GM18520 (cell line): ENCODE results near the gene SSU72.
"Not testable (repeated sequence)": the region's sequence is repeated elsewhere in the genome, so short reads cannot be mapped to it uniquely, and the experiment has no call there.

Source experiments
- ATAC-seq: cut with Tn5 transposase; IDR thresholded peaks from one replicate; pipeline ENCODE4 v1.9.1; 2021; ENCODE audit not compliant: unreplicated experiment

Gene SSU72

DNA sequence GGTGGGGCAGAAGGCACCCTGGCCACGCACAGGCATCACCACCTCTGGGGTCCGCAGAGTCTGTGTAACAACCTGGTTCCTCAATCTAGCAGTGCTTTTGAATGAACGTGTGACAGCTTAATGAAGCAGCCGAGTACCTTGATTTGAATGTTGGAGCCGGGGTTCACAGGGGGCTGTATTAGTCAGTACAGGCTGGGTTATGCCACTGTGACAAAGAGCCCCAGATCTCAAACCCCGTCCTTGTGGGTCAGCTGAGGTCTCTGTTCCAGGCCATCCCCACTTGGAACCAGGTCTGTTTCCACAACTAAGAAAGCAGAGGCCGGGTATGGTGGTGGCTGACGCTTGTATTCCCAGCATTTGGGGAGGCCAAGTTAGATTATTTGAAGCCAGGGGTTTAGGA is 44.7 kb downstream of the SSU72 start:
- no peak for ATAC-seq

DNA sequence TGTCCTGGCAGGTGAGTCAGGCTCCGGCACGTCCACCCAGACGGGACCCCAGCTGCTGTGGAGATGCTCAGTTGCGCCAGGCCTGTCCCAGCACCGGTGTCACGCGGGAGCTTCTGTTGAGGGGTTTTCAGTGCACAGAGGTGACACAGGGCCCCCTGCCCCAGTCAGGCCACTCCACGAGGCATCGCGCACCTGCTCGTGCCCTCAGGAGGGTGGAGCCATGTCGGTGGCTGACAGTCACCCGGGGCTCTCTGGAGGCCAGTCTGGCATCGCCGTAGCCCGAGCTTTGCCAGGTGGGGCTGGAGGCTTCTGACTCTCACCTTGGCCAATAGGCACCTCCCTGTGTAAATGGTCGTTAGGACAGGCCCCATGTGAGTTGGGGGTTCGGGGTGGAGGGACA is 45.3 kb downstream of the SSU72 start:
- ATAC-seq: no peak

DNA sequence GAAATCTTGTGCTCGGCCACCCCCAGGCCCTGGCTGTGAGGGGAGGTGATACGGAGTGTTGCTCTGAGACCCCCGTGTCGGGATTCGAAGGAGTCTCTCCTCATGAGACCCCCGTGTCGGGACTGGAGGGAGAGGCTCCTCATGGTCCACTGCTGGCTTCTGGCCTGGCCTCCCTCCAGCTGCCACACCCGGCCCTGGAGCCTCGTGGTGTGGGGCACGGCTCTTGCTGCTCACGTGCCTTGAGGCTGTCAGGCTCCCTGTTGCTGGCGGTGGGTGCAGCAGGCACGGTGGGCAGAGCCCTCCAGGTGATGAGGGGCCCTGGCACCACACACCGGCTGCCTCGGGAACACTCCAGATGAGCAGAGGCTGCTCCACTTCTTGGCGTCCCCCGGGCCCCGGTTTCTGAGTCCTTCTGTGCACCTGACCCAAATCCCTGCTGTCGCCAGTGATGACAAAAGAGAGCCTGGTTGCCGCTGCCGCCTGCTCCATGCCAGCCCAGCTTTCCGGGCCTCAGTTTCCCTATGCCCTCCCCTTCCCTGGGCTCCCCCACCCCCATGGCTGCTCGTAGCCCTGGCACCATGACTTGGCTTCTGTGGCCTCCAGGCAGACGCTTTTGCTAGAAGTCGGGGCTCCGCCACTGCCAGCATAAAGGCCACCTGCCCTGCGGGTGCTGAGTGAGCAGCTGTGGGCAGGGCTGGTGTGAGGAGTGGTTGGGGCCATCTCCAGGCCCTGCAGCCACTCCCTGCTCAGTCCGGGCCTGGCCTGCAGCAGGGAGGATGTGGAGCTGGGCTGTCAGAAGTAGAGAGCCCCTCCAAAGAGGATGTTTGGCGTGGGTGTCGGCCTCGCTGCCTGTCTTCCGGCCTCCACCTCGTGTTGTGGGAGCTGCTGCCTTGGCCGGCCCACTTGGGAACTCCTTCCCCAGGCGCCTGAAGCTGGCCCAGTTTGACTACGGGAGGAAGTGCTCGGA is 46.1 kb downstream of the SSU72 start:
- ATAC-seq: no peak

DNA sequence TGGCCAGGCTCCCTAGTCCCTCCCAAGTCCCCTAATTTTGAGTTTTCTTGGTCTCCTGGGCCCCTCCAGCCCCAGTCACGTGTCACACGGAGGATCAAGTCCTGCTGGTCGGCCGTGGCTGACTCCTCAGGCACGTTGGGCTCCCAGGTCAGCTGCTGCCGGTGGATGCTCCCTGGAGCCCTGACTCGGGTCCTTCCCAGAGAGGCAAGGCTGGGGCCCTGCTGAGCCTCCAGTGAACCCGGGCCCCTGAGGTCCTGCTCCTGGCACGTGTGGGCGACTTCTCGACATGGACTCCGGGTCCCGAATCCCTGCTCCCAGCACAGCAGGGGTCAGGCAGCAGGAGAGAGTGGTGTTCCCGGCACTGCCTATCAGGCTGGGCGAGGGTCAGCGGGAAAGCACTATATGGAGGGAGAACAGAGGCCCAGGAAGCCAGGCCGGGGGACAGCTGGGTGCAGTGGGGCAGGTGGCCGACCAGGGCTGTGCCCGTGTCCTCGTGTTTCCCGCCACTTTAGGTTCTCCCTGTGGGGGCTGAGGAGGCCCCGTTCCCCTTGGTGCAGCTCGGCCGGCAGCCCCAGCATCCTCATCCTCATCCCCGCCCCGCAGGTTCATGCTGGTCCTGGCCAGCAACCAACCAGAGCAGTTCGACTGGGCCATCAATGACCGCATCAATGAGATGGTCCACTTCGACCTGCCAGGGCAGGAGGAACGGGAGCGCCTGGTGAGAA is 47.4 kb downstream of the SSU72 start:
- ATAC-seq: no peak

DNA sequence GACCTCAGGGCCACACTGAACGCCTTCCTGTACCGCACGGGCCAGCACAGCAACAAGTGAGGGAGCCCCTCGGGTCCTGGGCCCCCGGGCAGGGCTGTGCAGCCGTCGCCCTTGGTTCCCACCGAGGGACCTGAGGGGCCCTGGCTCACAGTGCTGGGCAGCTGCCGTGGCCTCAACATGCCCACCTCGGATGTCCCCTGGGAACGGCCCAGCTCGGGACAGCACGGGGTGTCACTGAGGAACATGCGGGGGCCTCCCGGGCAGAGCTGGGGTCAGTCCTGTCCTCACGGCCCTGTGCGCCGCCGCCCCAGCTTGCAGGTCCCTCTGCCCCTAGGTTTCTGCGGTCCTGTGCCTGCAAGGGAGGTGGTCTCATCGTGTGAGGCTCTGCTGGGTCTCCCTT is 48.2 kb downstream of the SSU72 start:
- ATAC-seq: not testable (repeated sequence)

DNA sequence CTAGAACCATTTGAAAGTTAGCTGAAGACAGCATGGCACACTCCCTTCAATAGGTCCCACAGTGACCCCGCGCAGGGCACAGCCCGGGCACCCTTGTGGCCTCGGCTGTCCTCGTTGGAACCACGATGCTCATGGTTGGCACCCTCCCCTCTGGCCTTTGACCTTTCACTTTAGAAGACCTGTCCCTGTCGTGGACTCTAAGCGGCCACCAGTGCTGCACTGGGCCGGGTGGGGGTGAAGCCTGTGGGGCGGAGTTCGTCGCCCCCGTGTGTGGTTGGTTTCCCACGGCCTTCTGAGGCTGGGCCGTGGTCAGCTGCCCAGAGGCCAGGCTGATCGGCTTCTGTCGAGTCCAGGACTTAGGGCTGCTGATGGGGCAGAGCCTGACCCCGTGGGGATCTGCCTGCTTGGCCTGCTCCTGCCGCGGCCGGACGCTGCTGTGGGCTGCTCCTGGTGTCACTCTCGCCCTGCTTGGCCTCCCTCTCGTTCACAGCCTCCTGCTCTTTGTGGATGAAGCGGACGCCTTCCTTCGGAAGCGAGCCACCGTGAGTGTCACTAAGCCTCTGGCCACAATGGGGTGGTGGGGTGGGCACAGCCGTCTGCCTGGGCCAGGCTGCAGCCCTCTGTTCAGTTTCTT is 49.8 kb downstream of the SSU72 start:
- ATAC-seq: not testable (repeated sequence)

DNA sequence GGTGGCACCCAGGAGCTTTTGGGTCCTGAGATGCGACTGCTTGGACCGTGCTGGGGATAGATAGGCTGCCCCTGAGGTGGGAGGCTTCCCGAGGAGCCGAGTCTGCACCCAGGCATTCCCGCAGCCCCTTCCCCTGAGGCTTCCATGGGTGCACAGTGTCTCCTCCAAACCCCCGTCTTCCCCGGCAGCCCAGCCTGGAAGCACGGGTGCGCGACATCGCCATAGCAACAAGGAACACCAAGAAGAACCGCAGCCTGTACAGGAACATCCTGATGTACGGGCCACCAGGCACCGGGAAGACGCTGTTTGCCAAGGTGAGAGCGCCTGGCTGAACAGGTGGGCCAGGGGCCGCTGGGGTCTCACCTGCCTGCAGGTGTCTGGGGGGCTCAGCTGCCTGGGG is 51.0 kb downstream of the SSU72 start:
- ATAC-seq: not testable (repeated sequence)

DNA sequence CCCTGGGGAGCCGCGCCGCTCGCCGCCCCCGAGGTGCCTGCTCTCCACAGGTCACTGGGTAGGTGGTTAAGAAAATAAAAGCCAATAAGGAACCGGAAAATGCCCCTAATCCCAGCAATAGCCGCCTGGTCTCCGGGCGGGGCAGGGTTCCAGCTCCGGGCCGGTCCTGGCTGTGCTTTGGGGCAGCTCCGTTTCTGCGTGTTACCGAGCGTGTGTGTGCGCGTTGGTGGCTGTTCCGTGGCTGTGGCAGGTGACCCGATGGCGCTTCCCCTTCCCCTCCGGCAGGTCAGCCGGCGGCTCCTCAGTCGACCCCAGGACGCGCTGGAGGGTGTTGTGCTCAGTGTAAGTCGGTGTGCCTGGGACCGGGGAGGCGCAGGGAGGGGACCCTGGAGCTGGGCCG is 51.4 kb downstream of the SSU72 start:
- not testable (repeated sequence) for ATAC-seq

DNA sequence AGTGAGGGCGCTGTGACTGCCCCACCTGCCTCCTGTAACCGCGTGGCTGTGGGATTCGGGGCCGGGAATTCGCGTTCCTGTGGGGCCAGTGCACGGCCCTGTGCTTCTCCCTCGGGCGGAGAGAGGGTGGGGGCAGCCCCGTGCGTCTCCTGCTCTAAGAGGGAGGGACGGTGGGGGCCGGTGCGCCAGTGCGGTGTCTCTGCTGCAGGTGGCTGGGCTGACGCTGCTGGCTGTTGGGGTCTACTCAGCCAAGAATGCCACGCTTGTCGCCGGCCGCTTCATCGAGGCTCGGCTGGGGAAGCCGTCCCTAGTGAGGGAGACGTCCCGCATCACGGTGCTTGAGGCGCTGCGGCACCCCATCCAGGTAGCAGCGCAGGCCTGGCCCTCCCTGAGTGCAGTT is 52.1 kb downstream of the SSU72 start:
- not testable (repeated sequence) for ATAC-seq

DNA sequence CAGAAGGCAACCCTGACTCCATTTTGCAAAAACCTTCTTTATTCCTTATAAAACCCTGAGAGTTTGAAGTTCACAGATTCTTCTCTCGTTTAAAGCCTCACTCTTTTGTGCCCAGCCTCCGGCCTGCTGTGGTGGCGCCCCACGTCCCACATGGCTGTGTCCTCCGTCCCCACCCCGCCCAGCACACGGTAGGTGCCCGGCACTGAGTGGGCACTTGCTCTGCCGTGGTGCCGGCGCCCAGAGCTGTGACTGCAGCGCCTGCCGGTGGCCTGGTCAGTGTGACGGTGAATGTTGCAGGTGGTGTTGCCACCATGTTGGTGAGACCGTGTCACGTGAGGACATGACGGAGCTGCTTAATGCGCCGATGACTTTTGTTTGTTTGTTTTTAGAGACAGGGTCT is 53.3 kb downstream of the SSU72 start:
- ATAC-seq: no peak

DNA sequence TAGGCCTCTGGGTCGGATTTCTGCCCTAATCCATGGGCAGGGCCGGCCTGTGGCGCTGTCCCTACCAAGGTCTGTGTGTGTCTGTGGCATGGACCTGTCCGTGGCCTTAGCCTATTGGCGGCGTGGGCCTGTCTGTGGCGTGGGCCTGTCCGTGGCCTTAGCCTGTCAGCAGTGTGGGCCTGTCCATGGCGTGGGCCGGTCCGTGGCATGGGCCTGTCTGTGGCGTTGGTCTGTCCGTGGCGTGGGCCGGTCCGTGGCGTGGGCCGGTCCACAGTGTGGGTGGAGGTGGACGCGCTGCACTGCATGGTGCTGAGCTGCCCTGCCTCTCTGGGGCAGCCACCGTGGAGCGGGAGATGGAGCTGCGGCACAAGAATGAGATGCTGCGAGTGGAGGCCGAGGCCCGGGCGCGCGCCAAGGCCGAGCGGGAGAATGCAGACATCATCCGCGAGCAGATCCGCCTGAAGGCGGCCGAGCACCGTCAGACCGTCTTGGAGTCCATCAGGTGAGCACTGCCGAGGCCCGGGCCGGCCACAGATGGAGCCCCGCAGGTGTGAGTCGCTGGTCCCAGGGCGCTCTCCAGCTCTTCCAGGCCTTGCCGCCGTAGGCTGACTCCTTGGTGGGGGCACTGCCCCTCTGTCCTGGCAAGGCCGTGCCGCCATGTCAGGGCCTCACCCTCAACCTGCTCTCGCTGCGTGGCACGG is 54.7 kb downstream of the SSU72 start:
- ATAC-seq: not testable (repeated sequence)

DNA sequence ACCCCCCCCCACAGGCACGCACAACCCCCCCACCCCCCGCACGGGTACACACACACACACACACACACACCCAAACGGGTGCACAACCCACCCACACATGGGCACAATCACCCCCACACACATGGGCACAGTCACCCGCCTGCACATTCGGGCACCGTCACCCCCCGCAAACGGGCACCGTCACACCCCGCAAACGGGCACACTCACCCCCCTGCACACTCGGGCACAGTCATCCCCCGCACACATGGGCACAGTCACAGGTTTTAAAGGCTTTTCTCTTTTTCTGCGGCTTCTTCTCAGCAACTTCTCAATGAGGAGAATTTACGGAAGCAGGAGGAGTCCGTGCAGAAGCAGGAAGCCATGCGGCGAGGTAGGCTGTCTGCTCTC is 56.0 kb downstream of the SSU72 start:
- ATAC-seq: not testable (repeated sequence)

DNA sequence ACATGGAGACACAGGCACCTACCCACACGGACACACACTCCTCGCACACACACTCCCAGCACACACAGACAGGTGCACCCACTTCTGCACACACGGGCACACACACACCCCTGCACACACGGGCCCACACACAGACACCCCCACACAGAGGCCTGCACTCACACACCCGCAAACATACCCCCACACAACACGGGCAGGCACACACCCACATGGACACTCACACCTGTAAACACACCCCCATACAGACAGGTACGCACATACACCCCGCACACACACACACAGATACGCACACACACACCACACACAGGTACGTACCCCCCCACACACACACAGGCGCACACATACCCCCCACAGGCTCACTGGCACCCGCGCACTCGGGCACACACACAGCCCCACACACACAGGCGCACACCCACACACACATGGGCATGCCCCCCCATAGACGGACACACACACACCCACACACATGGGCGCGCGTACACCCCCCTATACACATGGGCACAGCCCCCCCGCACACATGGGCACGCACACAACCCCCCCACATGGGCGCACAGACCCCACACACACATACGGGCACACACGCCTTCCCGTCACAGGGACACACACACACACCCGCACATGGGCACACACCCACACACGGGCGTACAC is 56.6 kb downstream of the SSU72 start:
- ATAC-seq: no peak

DNA sequence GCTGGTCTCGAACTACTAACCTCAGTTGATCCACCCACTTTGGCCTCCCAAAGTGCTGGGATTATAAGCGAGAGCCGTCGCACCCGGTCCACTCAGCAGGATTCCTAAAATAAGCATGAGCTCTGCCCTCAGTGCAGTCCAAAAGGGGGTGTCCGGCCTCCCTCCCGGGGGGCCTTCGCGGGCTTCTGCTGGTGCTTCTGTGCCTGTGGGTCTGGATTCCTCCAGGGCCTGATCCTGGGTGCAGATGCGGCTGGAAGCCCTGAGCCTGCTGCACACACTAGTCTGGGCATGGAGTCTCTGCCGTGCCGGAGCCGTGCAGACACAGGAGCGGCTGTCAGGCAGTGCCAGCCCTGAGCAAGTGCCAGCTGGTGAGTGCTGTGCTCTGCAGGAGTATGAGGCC is 57.7 kb downstream of the SSU72 start:
- not testable (repeated sequence) for ATAC-seq

DNA sequence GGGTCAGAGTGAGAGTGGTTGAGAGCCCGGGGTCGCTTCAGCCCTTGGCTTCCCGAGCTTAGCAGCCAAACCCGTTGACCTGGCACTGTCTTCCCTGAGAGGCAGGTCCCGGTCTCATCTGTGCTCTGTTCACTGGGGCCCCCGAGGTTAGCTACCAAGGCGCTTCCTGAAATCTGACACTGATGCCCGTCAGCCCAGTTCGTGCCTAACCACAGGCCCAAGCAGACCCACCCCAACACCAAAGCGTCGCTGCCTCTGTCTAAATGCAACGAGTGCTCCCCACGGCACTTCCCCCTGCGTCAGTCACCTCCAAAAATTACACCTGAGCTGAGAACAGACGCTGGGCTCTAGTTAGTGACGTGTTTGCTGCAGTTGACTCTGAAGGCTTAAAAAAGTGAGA is 60.3 kb downstream of the SSU72 start:
- not testable (repeated sequence) for ATAC-seq

DNA sequence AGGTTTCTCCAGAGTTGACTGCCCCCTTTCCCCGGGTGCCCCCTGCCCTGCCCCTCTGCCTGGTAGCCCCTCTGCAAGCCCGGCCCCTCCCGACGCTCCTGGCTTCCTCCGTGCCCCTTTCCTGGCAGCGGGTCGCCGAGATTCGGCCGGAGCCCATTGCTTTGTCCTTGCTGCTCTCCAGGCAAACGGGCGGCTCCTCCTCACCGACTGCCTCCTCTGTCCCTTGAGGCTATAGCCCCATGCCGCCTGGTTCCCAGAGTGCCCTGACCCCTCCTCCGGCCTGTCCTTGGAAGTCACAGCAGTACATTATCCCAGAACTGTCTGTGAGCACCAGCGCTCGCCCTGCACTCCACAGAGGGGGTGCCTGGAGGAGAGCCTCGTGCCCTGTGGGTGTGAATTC is 61.0 kb downstream of the SSU72 start:
- not testable (repeated sequence) for ATAC-seq

DNA sequence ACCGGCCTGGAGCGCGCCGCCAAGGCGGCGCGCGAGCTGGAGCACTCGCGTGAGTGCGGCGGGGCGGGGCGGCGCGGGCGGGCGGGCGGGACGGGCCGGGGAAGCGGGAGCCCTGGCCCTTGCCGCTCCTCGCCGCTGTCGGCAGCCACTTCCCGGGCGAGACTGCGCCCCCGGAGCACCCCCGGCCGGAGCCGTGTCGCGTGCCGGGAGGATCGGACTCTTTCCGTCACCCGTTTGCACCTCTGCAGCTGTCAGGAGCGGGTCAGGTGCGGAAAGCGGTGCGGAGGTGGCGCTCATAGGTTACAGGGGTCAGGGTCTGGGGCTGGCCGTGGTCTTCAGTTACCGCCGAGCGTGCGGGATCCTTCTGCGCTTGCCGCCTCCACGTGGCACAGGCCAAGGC is 62.2 kb downstream of the SSU72 start:
- ATAC-seq: not testable (repeated sequence)

DNA sequence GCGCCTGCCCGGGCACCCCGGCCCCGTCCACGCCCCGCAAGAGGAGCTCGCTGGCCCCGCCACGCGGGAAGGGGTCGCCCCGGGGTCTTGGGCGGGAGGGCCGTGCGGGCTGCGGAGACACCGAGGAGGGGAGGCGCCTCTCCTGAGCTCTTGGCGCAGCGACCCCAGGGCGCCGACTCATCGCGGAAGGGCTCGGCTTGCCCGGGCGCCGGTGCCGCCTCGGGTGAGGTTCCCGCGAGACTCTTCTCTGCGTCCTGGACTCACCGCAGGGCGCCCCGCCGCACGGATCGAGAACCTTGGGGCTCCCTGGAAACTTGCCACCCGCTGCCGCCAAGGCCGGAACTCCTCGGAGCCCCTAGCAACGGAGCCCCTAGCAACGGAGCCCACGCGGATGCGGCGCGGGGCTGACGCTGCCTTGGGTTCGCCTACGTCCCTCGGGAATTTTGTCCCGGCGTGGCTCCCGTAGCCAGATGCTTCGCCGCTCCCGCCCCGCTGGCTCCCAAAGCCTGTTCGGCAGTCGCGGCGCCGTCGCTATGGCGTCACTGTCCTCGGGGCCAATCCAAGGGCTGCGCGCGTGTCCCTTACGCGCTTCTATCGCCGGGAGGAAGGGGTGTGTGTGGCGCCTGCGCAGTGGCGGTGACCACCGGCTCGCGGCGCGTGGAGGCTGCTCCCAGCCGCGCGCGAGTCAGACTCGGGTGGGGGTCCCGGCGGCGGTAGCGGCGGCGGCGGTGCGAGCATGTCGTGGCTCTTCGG is 63.0 kb downstream of the SSU72 start, which contains the start of gene ATAD3A:
Gene ATAD3A, plus strand, starts transcription at position 630 of the 753 bp plus-strand sequence. Its CDS starts 107 bp downstream, at position 737.
- peak; percentile 84 for ATAC-seq

DNA sequence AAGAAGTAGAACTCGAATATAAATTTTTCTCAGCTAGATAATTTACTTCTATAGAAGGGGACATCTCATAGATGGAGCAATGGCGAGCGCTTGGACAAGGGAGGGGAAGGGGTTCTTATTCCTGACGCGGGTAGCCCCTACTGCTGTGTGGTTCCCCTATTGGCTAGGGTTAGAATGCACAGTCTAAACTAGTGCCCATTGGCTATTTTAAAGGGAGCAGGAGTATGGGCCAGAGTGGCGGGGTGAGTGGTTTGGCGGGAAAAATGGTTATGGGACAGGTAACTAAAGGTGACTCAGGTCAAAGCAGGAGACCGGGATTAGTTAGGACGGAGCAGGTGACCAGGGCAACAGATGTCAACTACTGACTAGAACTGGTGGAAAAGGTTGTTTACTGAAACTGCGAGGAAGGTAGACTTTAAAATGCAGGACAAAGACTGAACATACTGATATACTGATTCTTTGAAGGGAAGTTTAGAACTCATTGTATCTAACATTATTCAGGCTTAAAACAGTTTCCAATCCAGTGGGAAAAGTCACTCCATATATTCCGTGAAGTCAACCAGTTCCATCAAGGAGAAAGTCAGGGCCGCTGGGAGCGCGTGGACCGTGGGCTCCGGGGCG is 63.6 kb downstream of the SSU72 start:
- no peak for ATAC-seq
